Measurements from ENCODE around the gene C10orf90.

DNA sequence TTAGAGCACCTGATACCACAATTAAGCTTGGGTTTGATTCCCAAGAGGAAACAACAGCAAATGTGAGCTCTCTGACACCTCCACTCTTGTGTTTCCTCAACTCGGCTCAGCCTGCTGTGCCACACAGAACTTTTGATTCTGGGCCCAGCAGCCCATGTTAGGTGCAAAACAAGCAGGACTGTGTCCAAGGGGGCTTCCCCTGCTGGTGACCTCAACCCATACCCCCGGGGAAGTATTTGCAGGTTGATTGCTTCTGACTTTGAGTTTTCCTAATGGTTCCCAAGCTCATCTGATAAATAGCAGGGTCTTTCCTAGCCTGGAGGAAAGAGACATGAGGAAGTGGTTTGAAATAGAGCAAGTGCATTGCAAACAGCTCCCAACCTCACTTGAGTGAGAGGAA is 238.7 kb downstream of the C10orf90 start:
- TF ChIP-seq, protein P1, sequence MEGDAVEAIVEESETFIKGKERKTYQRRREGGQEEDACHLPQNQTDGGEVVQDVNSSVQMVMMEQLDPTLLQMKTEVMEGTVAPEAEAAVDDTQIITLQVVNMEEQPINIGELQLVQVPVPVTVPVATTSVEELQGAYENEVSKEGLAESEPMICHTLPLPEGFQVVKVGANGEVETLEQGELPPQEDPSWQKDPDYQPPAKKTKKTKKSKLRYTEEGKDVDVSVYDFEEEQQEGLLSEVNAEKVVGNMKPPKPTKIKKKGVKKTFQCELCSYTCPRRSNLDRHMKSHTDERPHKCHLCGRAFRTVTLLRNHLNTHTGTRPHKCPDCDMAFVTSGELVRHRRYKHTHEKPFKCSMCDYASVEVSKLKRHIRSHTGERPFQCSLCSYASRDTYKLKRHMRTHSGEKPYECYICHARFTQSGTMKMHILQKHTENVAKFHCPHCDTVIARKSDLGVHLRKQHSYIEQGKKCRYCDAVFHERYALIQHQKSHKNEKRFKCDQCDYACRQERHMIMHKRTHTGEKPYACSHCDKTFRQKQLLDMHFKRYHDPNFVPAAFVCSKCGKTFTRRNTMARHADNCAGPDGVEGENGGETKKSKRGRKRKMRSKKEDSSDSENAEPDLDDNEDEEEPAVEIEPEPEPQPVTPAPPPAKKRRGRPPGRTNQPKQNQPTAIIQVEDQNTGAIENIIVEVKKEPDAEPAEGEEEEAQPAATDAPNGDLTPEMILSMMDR (IDR thresholded peaks at IDR 0.05; ENCODE audit: low read depth, low read length, poor library complexity, severe bottlenecking): no peak
- TF ChIP-seq EZH2phosphoT487 (IDR thresholded peaks at IDR 0.05; ENCODE audit: borderline replicate concordance, low read length): no peak

All from DOHH2 (cell line).